H1 (cell line): ENCODE measurements around the gene BTRC. TPM values are rescaled to one million over a fixed set of nuclear protein-coding genes. Genes with fewer than 3 reads are reported as not detected.

ENCODE experiments used
- CTCF ChIA-PET: fragments of 300-600 bp; sonication (Branson Sonifier 250); formaldehyde crosslinking; loops from one replicate; lab custom pipeline; 2021; ENCODE audit not compliant: partially characterized antibody; lab: Charles Lee
- POLR2A ChIA-PET: fragments of 300-600 bp; sonication (Branson Sonifier 250); formaldehyde crosslinking; loops from one replicate; lab custom pipeline; 2021; ENCODE audit warnings: inconsistent platforms; ENCODE audit not compliant: partially characterized antibody; lab: Charles Lee
- DNase-seq, 2 experiments: peaks; one replicate each; pipeline versions ENCODE4 v3.0.0 to v3.0.0-alpha.2; 2010 to 2022; ENCODE audit warnings: low spot score in 2 of 2, low read depth in 1 of 2, mixed read lengths in 1 of 2
- FAIRE-seq: peaks from 2 replicates; lab custom pipeline; 2011; peaks lifted over from hg19 to GRCh38; lab: Jason Lieb, UNC
- H2AFZ ChIP-seq: 2 replicates; pipeline ENCODE4 v1.8.1; 2012; ENCODE audit warnings: low read length, inconsistent platforms
- H2AK5ac ChIP-seq: 2 replicates; pipeline ENCODE4 v1.6.1; 2013; ENCODE audit warnings: low read depth, low read length
- H2BK120ac ChIP-seq: replicated peaks from 2 replicates; pipeline ENCODE3; 2013; ENCODE audit warnings: low read depth, low read length, inconsistent platforms
- H2BK12ac ChIP-seq: 2 replicates; pipeline ENCODE4 v1.6.1; 2013; ENCODE audit warnings: low read depth, low read length
- H2BK15ac ChIP-seq: 2 replicates; pipeline ENCODE4 v1.6.1; 2013; ENCODE audit warnings: low read length
- H2BK20ac ChIP-seq: 2 replicates; pipeline ENCODE4 v1.6.1; 2013; ENCODE audit warnings: low read length
- H2BK5ac ChIP-seq: 2 replicates; pipeline ENCODE4 v1.6.1; 2013; ENCODE audit warnings: low read depth, low read length
- H3K14ac ChIP-seq: 2 replicates; pipeline ENCODE4 v1.6.1; 2013; ENCODE audit warnings: inconsistent platforms; ENCODE audit not compliant: insufficient read length
- H3K18ac ChIP-seq: 2 replicates; pipeline ENCODE4 v1.6.1; 2013; ENCODE audit warnings: low read length; ENCODE audit errors: extremely low read depth
- H3K23ac ChIP-seq: 2 replicates; pipeline ENCODE4 v1.6.1; 2013; ENCODE audit warnings: inconsistent platforms; ENCODE audit not compliant: insufficient read length
- H3K23me2 ChIP-seq: 2 replicates; pipeline ENCODE4 v1.6.1; 2013; ENCODE audit warnings: low read depth, low read length
- H3K27ac ChIP-seq: 2 replicates; pipeline ENCODE4 v1.6.1; 2011; ENCODE audit warnings: low read depth, low read length, inconsistent platforms
- H3K27me3 ChIP-seq, 4 experiments: replicated peaks in 1 of 4; 1 replicate in 1 of 4; 2 replicates in 3 of 4; pipeline versions ENCODE4 v1.6.1 to v1.8.1; 2011 to 2013; ENCODE audit warnings: low read length in 3 of 4, mild to moderate bottlenecking in 3 of 4, inconsistent platforms in 2 of 4, mixed read lengths in 2 of 4, moderate library complexity in 1 of 4; ENCODE audit not compliant: control insufficient read depth in 3 of 4, insufficient read depth in 3 of 4; ENCODE audit errors: extremely low read depth in 1 of 4
- H3K36me3 ChIP-seq, 4 experiments: 2 replicates each; pipeline versions ENCODE4 v1.6.1 to v1.8.1; 2011 to 2013; ENCODE audit warnings: mild to moderate bottlenecking in 4 of 4, low read length in 3 of 4, moderate library complexity in 2 of 4, control low read depth in 1 of 4, inconsistent platforms in 1 of 4; ENCODE audit not compliant: insufficient read depth in 4 of 4, control insufficient read depth in 2 of 4
- H3K4ac ChIP-seq: replicated peaks from 2 replicates; pipeline ENCODE3; 2013; ENCODE audit warnings: low read length, low read depth, mixed read lengths, inconsistent platforms; ENCODE audit not compliant: insufficient read length
- H3K4me1 ChIP-seq, 4 experiments: replicated peaks in 1 of 4; 1 replicate in 1 of 4; 2 replicates in 3 of 4; pipeline versions ENCODE4 v1.6.1 to v1.8.1; 2011 to 2013; ENCODE audit warnings: low read length in 3 of 4, inconsistent platforms in 2 of 4, mixed read lengths in 1 of 4; ENCODE audit not compliant: insufficient read depth in 4 of 4, control insufficient read depth in 3 of 4
- H3K4me2 ChIP-seq, 2 experiments: 2 replicates each; pipeline versions ENCODE4 v1.6.1 to v1.8.1; 2011 to 2013; ENCODE audit warnings: low read depth in 2 of 2, low read length in 2 of 2, control low read depth in 1 of 2, inconsistent platforms in 1 of 2, mild to moderate bottlenecking in 1 of 2; ENCODE audit not compliant: insufficient read depth in 1 of 2
- H3K4me3 ChIP-seq, 4 experiments: fragments of 200-600, 300-600 bp in 1 of 4; sonication (generic), shearing (Covaris generic), sonication (Bioruptor Twin) in 1 of 4; 2 replicates each; pipeline versions ENCODE4 v1.5.1 to v1.8.1; 2011 to 2016; ENCODE audit warnings: low read length in 4 of 4, low read depth in 3 of 4, control low read depth in 2 of 4, inconsistent platforms in 2 of 4, mild to moderate bottlenecking in 2 of 4, mixed read lengths in 1 of 4, moderate library complexity in 1 of 4; ENCODE audit not compliant: insufficient read depth in 2 of 4; ENCODE audit errors: extremely low read depth in 1 of 4
- H3K56ac ChIP-seq: replicated peaks from 2 replicates; pipeline ENCODE3; 2013; ENCODE audit warnings: low read depth, mild to moderate bottlenecking, mixed read lengths, low read length, inconsistent platforms; ENCODE audit not compliant: insufficient read length
- H3K79me1 ChIP-seq: 2 replicates; pipeline ENCODE4 v1.6.1; 2013; ENCODE audit warnings: low read depth, low read length, control low read depth
- H3K79me2 ChIP-seq, 2 experiments: 2 replicates each; pipeline versions ENCODE4 v1.6.1 to v1.8.1; 2012 to 2013; ENCODE audit warnings: low read length in 2 of 2, mild to moderate bottlenecking in 2 of 2, inconsistent platforms in 1 of 2; ENCODE audit not compliant: insufficient read depth in 2 of 2, control insufficient read depth in 1 of 2
- H3K9ac ChIP-seq, 4 experiments: replicated peaks in 1 of 4; 1 replicate in 1 of 4; 2 replicates in 3 of 4; pipeline versions ENCODE4 v1.6.1 to v1.8.1; 2011 to 2013; ENCODE audit warnings: low read depth in 3 of 4, low read length in 3 of 4, control low read depth in 2 of 4, mild to moderate bottlenecking in 2 of 4, moderate library complexity in 2 of 4, inconsistent platforms in 1 of 4; ENCODE audit errors: extremely low read depth in 1 of 4
- H3K9me3 ChIP-seq, 2 experiments: 2 replicates each; pipeline versions ENCODE4 v1.6.1 to v1.8.1; 2012 to 2013; ENCODE audit warnings: mild to moderate bottlenecking in 2 of 2, moderate library complexity in 2 of 2, control low read depth in 1 of 2, inconsistent platforms in 1 of 2, low read depth in 1 of 2, low read length in 1 of 2, mixed read lengths in 1 of 2; ENCODE audit not compliant: insufficient read depth in 2 of 2
- H4K20me1 ChIP-seq, 2 experiments: replicated peaks in 1 of 2; 2 replicates each; pipeline versions ENCODE3 to v1.8.1; 2011 to 2013; ENCODE audit warnings: inconsistent platforms in 2 of 2, low read length in 2 of 2, mild to moderate bottlenecking in 1 of 2; ENCODE audit not compliant: insufficient read depth in 2 of 2, control insufficient read depth in 1 of 2
- H4K5ac ChIP-seq: 2 replicates; pipeline ENCODE4 v1.6.1; 2013; ENCODE audit warnings: low read length, low read depth, mixed read lengths, inconsistent platforms; ENCODE audit not compliant: insufficient read length
- H4K8ac ChIP-seq: 2 replicates; pipeline ENCODE4 v1.8.0; 2013; ENCODE audit warnings: mild to moderate bottlenecking, moderate library complexity, low read length, inconsistent platforms; ENCODE audit not compliant: insufficient read depth; ENCODE audit errors: extremely low read depth
- H4K91ac ChIP-seq: replicated peaks from 2 replicates; pipeline ENCODE3; 2013; ENCODE audit warnings: low read length, mixed read lengths, inconsistent platforms; ENCODE audit not compliant: insufficient read length
- CHD1 ChIP-seq: IDR thresholded peaks from 2 replicates; pipeline ENCODE4 v1.6.1; 2012; ENCODE audit warnings: low read depth, low read length, improper control_type of control experiment
- EGR1 ChIP-seq: IDR thresholded peaks from 2 replicates; pipeline ENCODE4 v1.6.1; 2011; ENCODE audit warnings: low read depth, low read length, borderline replicate concordance
- KDM1A ChIP-seq: fragments of 200-600, 300-600 bp; sonication (generic); IDR thresholded peaks from 2 replicates; pipeline ENCODE4 v1.7.1; 2016; ENCODE audit warnings: mild to moderate bottlenecking, low read length, borderline replicate concordance
- RBBP5 ChIP-seq: IDR thresholded peaks from 2 replicates; pipeline ENCODE4 v1.7.1; 2012; ENCODE audit warnings: low read depth, mild to moderate bottlenecking, inconsistent platforms, low read length, moderate library complexity, borderline replicate concordance
- SP1 ChIP-seq: IDR thresholded peaks from 2 replicates; pipeline ENCODE4 v1.6.1; 2011; ENCODE audit warnings: low read depth, low read length
- WGBS, 2 experiments: shearing (Covaris generic) in 1 of 2; methylation state at CpG; one replicate each; pipeline versions ENCODE4 v1.1.6 to v1.1.7; 2013 to 2015; ENCODE audit warnings: low lambda C conversion rate in 2 of 2, mixed read lengths in 2 of 2, inconsistent platforms in 1 of 2, low coverage in 1 of 2, missing lambda C conversion rate in 1 of 2; ENCODE audit not compliant: insufficient replicate concordance in 2 of 2, insufficient coverage in 1 of 2, insufficient read length in 1 of 2; ENCODE audit errors: extremely low coverage in 1 of 2, missing lambda C conversion rate in 1 of 2; 5-methylcytosine and 5-hydroxymethylcytosine counted together
- polyA plus RNA-seq, 7 experiments: library from polyadenylated mRNA; depleted of rRNA in 3 of 7; stranded (reverse) in 5 of 7; unstranded in 2 of 7; fragments of >200 nt in 5 of 7; fragments of 200-250 nt in 2 of 7; gene quantifications; 1 replicate in 5 of 7; 2 replicates in 1 of 7; 4 replicates in 1 of 7; pipeline versions ENCODE4 v1.2.1 to v1.2.3, GENCODE V29; 2011 to 2013; ENCODE audit warnings: missing spikeins in 2 of 7, mixed read lengths in 2 of 7
- total RNA-seq: library from RNA; stranded (reverse); fragmentation: NEBNext Ultra II Directional; extraction: Animal tissue kit (Norgen Biotek cat#: 25700); gene quantifications from 2 replicates; pipeline ENCODE4 v1.2.1, GENCODE V29; 2021
- TF ChIP-seq, protein P1 (sequence below), 3 experiments: IDR thresholded peaks; 1 replicate in 2 of 3; 2 replicates in 1 of 3; pipeline versions ENCODE4 v1.5.1 to v1.6.1; 2011; ENCODE audit warnings: low read length in 3 of 3, mild to moderate bottlenecking in 3 of 3, inconsistent platforms in 2 of 3, low read depth in 1 of 3, moderate library complexity in 1 of 3; ENCODE audit not compliant: insufficient read depth in 1 of 3; ENCODE audit errors: control extremely low read depth in 1 of 3
- TF ChIP-seq, protein P2 (sequence below): IDR thresholded peaks from 2 replicates; pipeline ENCODE4 v1.6.1; 2012; ENCODE audit warnings: inconsistent platforms

BTRC gene
- total and polyA plus RNA-seq, 2 of the 8 experiments (the other 6 are each of a cell fraction or from before 2014, with no cell fraction given): 9.9 to 24.7 TPM

DNA sequence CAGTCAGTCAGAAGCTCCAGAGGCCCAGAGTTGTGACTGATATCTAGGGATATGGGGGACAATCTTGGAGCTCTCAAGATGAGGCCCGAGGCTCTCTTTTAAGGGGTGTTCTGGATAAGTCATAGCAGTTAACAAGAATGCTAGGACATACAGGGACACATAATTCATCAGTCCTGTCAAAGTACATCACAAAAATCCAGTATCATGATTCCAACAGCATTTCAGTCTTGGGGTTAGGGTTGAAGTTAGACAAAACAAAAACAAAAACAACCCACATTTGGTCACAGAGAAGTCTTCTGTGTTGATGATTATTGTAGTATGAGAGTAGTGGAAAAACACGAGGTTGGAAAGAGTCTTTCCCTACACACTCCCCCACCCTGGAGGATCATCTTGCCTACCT, 39.4 kb downstream of the BTRC start:
- peaks cover 4% of the 10 kb centered on the region in 2 experiments for H4K20me1 ChIP-seq
- H2BK20ac ChIP-seq: no peak overlapping the region
- DNase-seq: no peak
- H4K5ac ChIP-seq: no peak overlapping the region
- peaks cover 0 to 7% (median 0%) of the 10 kb centered on the region in 4 experiments; a peak in 1 of 7 replicates for H3K4me1 ChIP-seq
- H2BK12ac ChIP-seq: no peak overlapping the region
- no peak overlapping the region for H3K9ac ChIP-seq
- no peak overlapping the region for H2BK120ac ChIP-seq
- H4K91ac ChIP-seq: no peak overlapping the region
- H3K23ac ChIP-seq: no peak overlapping the region
- H4K8ac ChIP-seq: no peak overlapping the region
- WGBS, 2 experiments: 94% methylated on average over 2 of the region's 2 CpGs; no CpG with 5 or more reads in 1 of the 2 experiments
- H3K4me3 ChIP-seq: no peak overlapping the region
- no peak overlapping the region for H2BK15ac ChIP-seq
- no peak overlapping the region for H3K27ac ChIP-seq
- no peaks in the 10 kb centered on the region for H3K79me1 ChIP-seq
- no peaks in the 10 kb centered on the region for H3K36me3 ChIP-seq
- no peak for FAIRE-seq
- CTCF ChIA-PET: interaction anchor here (1.2 kb wide), 1 partner anchor 51 kb away, joined by 4 read pairs; no protein-coding TSS in a partner anchor
- POLR2A ChIA-PET: no interaction called here
- H2AFZ ChIP-seq: no peak overlapping the region
- TF ChIP-seq EGR1: no peak
- TF ChIP-seq RBBP5: no peak
- TF ChIP-seq, protein P1, sequence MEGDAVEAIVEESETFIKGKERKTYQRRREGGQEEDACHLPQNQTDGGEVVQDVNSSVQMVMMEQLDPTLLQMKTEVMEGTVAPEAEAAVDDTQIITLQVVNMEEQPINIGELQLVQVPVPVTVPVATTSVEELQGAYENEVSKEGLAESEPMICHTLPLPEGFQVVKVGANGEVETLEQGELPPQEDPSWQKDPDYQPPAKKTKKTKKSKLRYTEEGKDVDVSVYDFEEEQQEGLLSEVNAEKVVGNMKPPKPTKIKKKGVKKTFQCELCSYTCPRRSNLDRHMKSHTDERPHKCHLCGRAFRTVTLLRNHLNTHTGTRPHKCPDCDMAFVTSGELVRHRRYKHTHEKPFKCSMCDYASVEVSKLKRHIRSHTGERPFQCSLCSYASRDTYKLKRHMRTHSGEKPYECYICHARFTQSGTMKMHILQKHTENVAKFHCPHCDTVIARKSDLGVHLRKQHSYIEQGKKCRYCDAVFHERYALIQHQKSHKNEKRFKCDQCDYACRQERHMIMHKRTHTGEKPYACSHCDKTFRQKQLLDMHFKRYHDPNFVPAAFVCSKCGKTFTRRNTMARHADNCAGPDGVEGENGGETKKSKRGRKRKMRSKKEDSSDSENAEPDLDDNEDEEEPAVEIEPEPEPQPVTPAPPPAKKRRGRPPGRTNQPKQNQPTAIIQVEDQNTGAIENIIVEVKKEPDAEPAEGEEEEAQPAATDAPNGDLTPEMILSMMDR (IDR thresholded peaks at IDR 0.05; ENCODE audit: control extremely low read depth in 1 of 3, insufficient read depth in 1 of 3, low read depth in 1 of 3, low read length in 3 of 3): no peak
- TF ChIP-seq, protein P2, sequence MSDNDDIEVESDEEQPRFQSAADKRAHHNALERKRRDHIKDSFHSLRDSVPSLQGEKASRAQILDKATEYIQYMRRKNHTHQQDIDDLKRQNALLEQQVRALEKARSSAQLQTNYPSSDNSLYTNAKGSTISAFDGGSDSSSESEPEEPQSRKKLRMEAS: no peak
- TF ChIP-seq CHD1: no peak
- TF ChIP-seq SP1: no peak
- no peak for TF ChIP-seq KDM1A
- H3K27me3 ChIP-seq: no peaks in the 10 kb centered on the region
- H2BK5ac ChIP-seq: no peak overlapping the region
- H3K9me3 ChIP-seq: no peaks in the 10 kb centered on the region
- no peaks in the 10 kb centered on the region for H3K23me2 ChIP-seq
- no peaks in the 10 kb centered on the region for H3K79me2 ChIP-seq
- no peak overlapping the region for H3K4me2 ChIP-seq
- no peak overlapping the region for H2AK5ac ChIP-seq
- H3K4ac ChIP-seq: no peak overlapping the region
- H3K14ac ChIP-seq: no peak overlapping the region
- H3K56ac ChIP-seq: no peak overlapping the region
- H3K18ac ChIP-seq: no peak overlapping the region
